COR-L47 (cell line): ENCODE data around the gene ACAD10.
"Not testable (repeated sequence)": the region's sequence is repeated elsewhere in the genome, so short reads cannot be mapped to it uniquely, and the experiment has no call there.

Experiments
- DNase-seq: peaks from one replicate; lab custom pipeline; 2025; lab: John Stamatoyannopoulos, UW

ACAD10 gene

GRCh38 chr12:111753144-111753881 is 67.5 kb downstream of the ACAD10 start:
- no peak for DNase-seq

- DNase-seq, result no peak
Measured at GRCh38 chr12:111754671-111755070, 68.8 kb downstream of the ACAD10 start.

- DNase-seq, result no peak
Measured at GRCh38 chr12:111756196-111756595, 70.3 kb downstream of the ACAD10 start.

- DNase-seq, result no peak
Measured at GRCh38 chr12:111756681-111757080, 70.8 kb downstream of the ACAD10 start.

GRCh38 chr12:111757361-111758119 is 71.7 kb downstream of the ACAD10 start:
- DNase-seq, result no peak

GRCh38 chr12:111758120-111758561 is 72.3 kb downstream of the ACAD10 start:
- no peak for DNase-seq

- no peak for DNase-seq
Measured at GRCh38 chr12:111759271-111759670, 73.4 kb downstream of the ACAD10 start.

- no peak for DNase-seq
Measured at GRCh38 chr12:111759991-111760390, 74.1 kb downstream of the ACAD10 start.

GRCh38 chr12:111761099-111761498 is 75.2 kb downstream of the ACAD10 start:
- no peak for DNase-seq

- no peak for DNase-seq
Measured at GRCh38 chr12:111761706-111762105, 75.9 kb downstream of the ACAD10 start.

- not testable (repeated sequence) for DNase-seq
Measured at GRCh38 chr12:111763552-111763951, 77.7 kb downstream of the ACAD10 start.

GRCh38 chr12:111764120-111764821 is 78.4 kb downstream of the ACAD10 start:
- no peak for DNase-seq

- peak; percentile 33 for DNase-seq
Measured at GRCh38 chr12:111766608-111767361, 80.9 kb downstream of the ACAD10 start, which contains the start of gene ALDH2. TSS of gene ALDH2 (plus strand) at chr12:111766933. CDS start at chr12:111766983, 50 bp downstream.

- no peak for DNase-seq
Measured at GRCh38 chr12:111767362-111768158, 81.7 kb downstream of the ACAD10 start.

GRCh38 chr12:111768159-111768895 is 82.5 kb downstream of the ACAD10 start:
- no peak for DNase-seq

- no peak for DNase-seq
Measured at GRCh38 chr12:111769599-111769998, 83.7 kb downstream of the ACAD10 start.

- no peak for DNase-seq
Measured at GRCh38 chr12:111773801-111774551, 88.1 kb downstream of the ACAD10 start.

- DNase-seq, result no peak
Measured at GRCh38 chr12:111775205-111776193, 89.6 kb downstream of the ACAD10 start.
